Measurements from ENCODE around the gene GGNBP2.
A peak's percentile ranks its signal among the peaks of the same experiment; 100 is the strongest.

GGNBP2 gene

DNA sequence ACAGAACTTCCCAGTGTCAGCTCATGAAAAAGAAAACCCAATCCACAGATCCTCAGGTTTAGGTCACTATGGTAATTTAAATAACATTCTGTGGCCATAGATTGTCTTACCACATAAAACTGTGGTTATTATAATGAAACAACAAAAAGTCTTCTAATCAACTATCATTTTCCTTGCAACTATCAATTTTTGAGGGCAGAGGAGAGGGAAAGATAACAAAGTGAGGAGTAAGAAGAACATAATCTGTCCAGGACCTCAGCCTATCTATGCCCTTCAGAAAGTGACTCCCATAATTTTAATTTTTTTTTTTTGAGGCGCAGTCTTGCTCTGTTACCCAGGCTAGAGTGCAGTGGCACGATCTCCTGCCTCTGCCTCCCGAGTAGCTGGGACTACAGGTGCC lies 4.0 kb upstream of the GGNBP2 start:
- DNase-seq (ENCODE audit: low read depth) = no peak
- H3K4me3 ChIP-seq (ENCODE audit: control insufficient read depth, low read depth, low read length) = no peak overlapping the region
- TF ChIP-seq CTCF (conservative IDR thresholded peaks at IDR 0.05; ENCODE audit: control insufficient read depth, insufficient read depth, low read depth, low read length) = no peak

DNA sequence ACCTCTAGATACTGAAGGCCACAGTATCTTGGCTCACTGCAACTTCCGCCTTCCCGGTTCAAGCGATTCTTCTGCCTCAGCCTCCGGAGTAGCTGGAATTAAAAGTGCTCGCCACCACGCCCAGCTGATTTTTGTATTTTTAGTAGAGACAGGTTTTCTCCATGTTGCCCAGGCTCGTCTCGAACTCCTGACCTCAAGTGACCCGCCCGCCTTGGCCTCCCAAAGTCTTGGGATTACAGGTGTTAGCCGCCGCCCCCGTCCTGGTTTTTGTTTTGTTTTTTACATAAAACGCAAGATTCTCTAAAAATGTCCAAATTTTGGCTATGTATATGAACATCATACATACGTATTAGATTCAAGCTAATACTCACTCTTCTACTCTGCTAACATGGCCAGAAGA lies 2.0 kb upstream of the GGNBP2 start:
- no peak overlapping the region for H3K4me3 ChIP-seq (ENCODE audit: control insufficient read depth, low read depth, low read length)
- no peak for DNase-seq (ENCODE audit: low read depth)
- no peak for TF ChIP-seq CTCF (conservative IDR thresholded peaks at IDR 0.05; ENCODE audit: control insufficient read depth, insufficient read depth, low read depth, low read length)

- TF ChIP-seq CTCF (conservative IDR thresholded peaks at IDR 0.05; ENCODE audit: control insufficient read depth, insufficient read depth, low read depth, low read length) = peak; percentile 27
- DNase-seq (ENCODE audit: low read depth) = peak; percentile 64
- peak overlapping the region; percentile 95 for H3K4me3 ChIP-seq (ENCODE audit: control insufficient read depth, low read depth, low read length)
Measured at GRCh38 chr17:36544044-36544306, 744 bp upstream of the GGNBP2 start.

GRCh38 chr17:36545077-36545464 lies 352 bp downstream of the GGNBP2 start:
- peak overlapping the region; percentile 95 for H3K4me3 ChIP-seq (ENCODE audit: control insufficient read depth, low read depth, low read length)
- no peak for DNase-seq (ENCODE audit: low read depth)
- TF ChIP-seq CTCF (conservative IDR thresholded peaks at IDR 0.05; ENCODE audit: control insufficient read depth, insufficient read depth, low read depth, low read length) = no peak

GRCh38 chr17:36545465-36546417 lies 1.0 kb downstream of the GGNBP2 start:
- no peak for TF ChIP-seq CTCF (conservative IDR thresholded peaks at IDR 0.05; ENCODE audit: control insufficient read depth, insufficient read depth, low read depth, low read length)
- peak; percentile 97 for DNase-seq (ENCODE audit: low read depth)
- H3K4me3 ChIP-seq (ENCODE audit: control insufficient read depth, low read depth, low read length) = peak overlapping the region; percentile 82

GRCh38 chr17:36546418-36547093 lies 1.8 kb downstream of the GGNBP2 start:
- DNase-seq (ENCODE audit: low read depth) = peak; percentile 20
- peak overlapping the region; percentile 82 for H3K4me3 ChIP-seq (ENCODE audit: control insufficient read depth, low read depth, low read length)
- TF ChIP-seq CTCF (conservative IDR thresholded peaks at IDR 0.05; ENCODE audit: control insufficient read depth, insufficient read depth, low read depth, low read length) = no peak
